HG03103 (cell line): ENCODE data around the gene MIER1.
A peak's percentile ranks its signal among the peaks of the same experiment; 100 is the strongest.

Source experiments
- ATAC-seq: cut with Tn5 transposase; IDR thresholded peaks from one replicate; pipeline ENCODE4 v1.9.1; 2021; ENCODE audit warnings: low read depth; ENCODE audit not compliant: unreplicated experiment

Gene MIER1

GRCh38 chr1:66996018-66996682, 71.4 kb downstream of the MIER1 start:
- ATAC-seq, result peak; percentile 75

GRCh38 chr1:66998972-66999371, 74.2 kb downstream of the MIER1 start:
- ATAC-seq, result no peak

GRCh38 chr1:66999640-67000400, 75.0 kb downstream of the MIER1 start:
- no peak for ATAC-seq

GRCh38 chr1:67001682-67002425, 77.1 kb downstream of the MIER1 start:
- no peak for ATAC-seq

GRCh38 chr1:67004176-67004575, 79.4 kb downstream of the MIER1 start:
- ATAC-seq, result no peak

- no peak for ATAC-seq
Measured at GRCh38 chr1:67005068-67005467, 80.3 kb downstream of the MIER1 start.

- ATAC-seq, result no peak
Measured at GRCh38 chr1:67009792-67010191, 85.0 kb downstream of the MIER1 start.

GRCh38 chr1:67013573-67013972, 88.8 kb downstream of the MIER1 start:
- no peak for ATAC-seq

GRCh38 chr1:67018574-67018973, 93.8 kb downstream of the MIER1 start:
- no peak for ATAC-seq

- ATAC-seq, result no peak
Measured at GRCh38 chr1:67019121-67019520, 94.3 kb downstream of the MIER1 start.

- no peak for ATAC-seq
Measured at GRCh38 chr1:67019600-67020136, 94.9 kb downstream of the MIER1 start.

- ATAC-seq, result no peak
Measured at GRCh38 chr1:67020304-67020703, 95.5 kb downstream of the MIER1 start.

- no peak for ATAC-seq
Measured at GRCh38 chr1:67020765-67021164, 96.0 kb downstream of the MIER1 start.

- no peak for ATAC-seq
Measured at GRCh38 chr1:67029472-67029871, 104.7 kb downstream of the MIER1 start.

GRCh38 chr1:67031121-67031858, 106.5 kb downstream of the MIER1 start:
- no peak for ATAC-seq

GRCh38 chr1:67031859-67032247, 107.1 kb downstream of the MIER1 start:
- ATAC-seq, result no peak
